Measurements from ENCODE around the gene RPP14. TPM values are rescaled to one million over a fixed set of nuclear protein-coding genes. Genes with fewer than 3 reads are reported as not detected.
A peak's percentile ranks its signal among the peaks of the same experiment; 100 is the strongest.

Gene RPP14
- total and polyA plus RNA-seq, 10 of the 15 experiments (the other 5 are each of a cell fraction or from before 2014, with no cell fraction given) = 9.1 to 21.2 (median 12.7) TPM

GRCh38 chr3:58355179-58355578 lies 49.1 kb downstream of the RPP14 start (continued):
- TF ChIP-seq PBX3 (IDR thresholded peaks at IDR 0.05; ENCODE audit: insufficient replicate concordance, low read depth, low read length) (no peak), ZSCAN29 (IDR thresholded peaks at IDR 0.05) (no peak), RELB (IDR thresholded peaks at IDR 0.05; ENCODE audit: low read depth) (0 out of 2 replicates have a peak, but pooled peaks have one; percentile 11), RUNX3 (IDR thresholded peaks at IDR 0.05; ENCODE audit: low read length) (peak; percentile 44), JUNB (IDR thresholded peaks at IDR 0.05) (no peak), POU2F2 (IDR thresholded peaks at IDR 0.05; ENCODE audit: borderline replicate concordance, low read depth, low read length) (peak; percentile 12; the same call in 1 of the 3 replicates), FOS (IDR thresholded peaks at IDR 0.05; ENCODE audit: borderline replicate concordance, extremely low read depth, insufficient read length) (no peak), ZBTB33 (IDR thresholded peaks at IDR 0.05) (no peak), TCF12 (IDR thresholded peaks at IDR 0.05; ENCODE audit: low read depth, low read length) (peak; percentile 35; the same call in 1 of the 2 replicates), BHLHE40 (IDR thresholded peaks at IDR 0.05; ENCODE audit: borderline replicate concordance in 1 of 2, low read depth in 2 of 2, low read length in 1 of 2) (peak in 1 of 2 experiments; percentile 14; a peak in 1 of 4 replicates), CREM (IDR thresholded peaks at IDR 0.05; ENCODE audit: low read depth) (peak; percentile 48; the same call in 1 of the 2 replicates), YBX1 (IDR thresholded peaks at IDR 0.05) (no peak), YY1 (IDR thresholded peaks at IDR 0.05; ENCODE audit: low read depth, low read length) (no peak), TAF1 (IDR thresholded peaks at IDR 0.05; ENCODE audit: borderline replicate concordance, low read depth, low read length) (no peak), MTA3 (IDR thresholded peaks at IDR 0.05; ENCODE audit: borderline replicate concordance, low read length) (0 out of 2 replicates have a peak, but pooled peaks have one; percentile 12)

Data from GM12878 (cell line).